ENCODE results near the gene KRTAP22-2. TPM values are rescaled to one million over a fixed set of nuclear protein-coding genes. Genes with fewer than 3 reads are reported as not detected.

The KRTAP22-2 gene
- total RNA-seq, result not detected

GRCh38 chr21:30590297-30590696 lies at the start of gene KRTAP22-2:
TSS of gene KRTAP22-2 (minus strand) at chr21:30590397.
- ATAC-seq (no peak), DNase-seq (ENCODE audit: low spot score) (no peak)

GRCh38 chr21:30638686-30639085 lies 48.5 kb upstream of the KRTAP22-2 start:
- no peak for DNase-seq (ENCODE audit: low spot score)
- no peak for ATAC-seq

- no peak for DNase-seq (ENCODE audit: low spot score)
- no peak for ATAC-seq
Observed at GRCh38 chr21:30634906-30635305, 44.7 kb upstream of the KRTAP22-2 start, which contains the start of gene KRTAP20-2. TSS of gene KRTAP20-2 (plus strand) at chr21:30635206. CDS start at chr21:30635264, 58 bp downstream.

- ATAC-seq (no peak), DNase-seq (ENCODE audit: low spot score) (no peak)
Observed at GRCh38 chr21:30629200-30629599, 39.0 kb upstream of the KRTAP22-2 start.

GRCh38 chr21:30628109-30628508 lies 37.9 kb upstream of the KRTAP22-2 start:
- DNase-seq (ENCODE audit: low spot score) (no peak), ATAC-seq (no peak)

GRCh38 chr21:30625449-30626165 lies 35.4 kb upstream of the KRTAP22-2 start:
- ATAC-seq (no peak), DNase-seq (ENCODE audit: low spot score) (no peak)

- no peak for ATAC-seq
- no peak for DNase-seq (ENCODE audit: low spot score)
Observed at GRCh38 chr21:30623362-30623761, 33.2 kb upstream of the KRTAP22-2 start.

- ATAC-seq (no peak), DNase-seq (ENCODE audit: low spot score) (no peak)
Observed at GRCh38 chr21:30620522-30620921, 30.3 kb upstream of the KRTAP22-2 start, which contains the start of gene KRTAP20-4. TSS of gene KRTAP20-4 (plus strand) at chr21:30620627.

- no peak for DNase-seq (ENCODE audit: low spot score)
- no peak for ATAC-seq
Observed at GRCh38 chr21:30620080-30620479, 29.9 kb upstream of the KRTAP22-2 start.

- ATAC-seq (no peak), DNase-seq (ENCODE audit: low spot score) (no peak)
Observed at GRCh38 chr21:30616125-30616524, 25.9 kb upstream of the KRTAP22-2 start, which contains the start of gene KRTAP20-1. TSS of gene KRTAP20-1 (plus strand) at chr21:30616425. CDS start at chr21:30616455, 30 bp downstream.

- DNase-seq (ENCODE audit: low spot score), result no peak
- no peak for ATAC-seq
Observed at GRCh38 chr21:30615199-30615598, 25.0 kb upstream of the KRTAP22-2 start.

- no peak for DNase-seq (ENCODE audit: low spot score)
- no peak for ATAC-seq
Observed at GRCh38 chr21:30613836-30614235, 23.6 kb upstream of the KRTAP22-2 start, which contains the start of gene KRTAP6-1. TSS of gene KRTAP6-1 (minus strand) at chr21:30613930. CDS start at chr21:30613904, 26 bp downstream.

- ATAC-seq (no peak), DNase-seq (ENCODE audit: low spot score) (no peak)
Observed at GRCh38 chr21:30612132-30612531, 21.9 kb upstream of the KRTAP22-2 start.

- DNase-seq (ENCODE audit: low spot score), result no peak
Observed at GRCh38 chr21:30605968-30606367, 15.8 kb upstream of the KRTAP22-2 start.

GRCh38 chr21:30600787-30601186 lies 10.6 kb upstream of the KRTAP22-2 start, which contains the start of gene KRTAP22-1:
TSS of gene KRTAP22-1 (plus strand) at chr21:30601087.
- no peak for ATAC-seq
- DNase-seq (ENCODE audit: low spot score), result no peak

More at GRCh38 chr21:30605968-30606367, 15.8 kb upstream of the KRTAP22-2 start:
- no peak for ATAC-seq

GRCh38 chr21:30598802-30599201 lies 8.6 kb upstream of the KRTAP22-2 start, which contains the start of gene KRTAP6-2:
TSS of gene KRTAP6-2 (minus strand) at chr21:30598902. CDS start at chr21:30598874, 28 bp downstream.
- ATAC-seq (no peak), DNase-seq (ENCODE audit: low spot score) (no peak)

- ATAC-seq, result no peak
- DNase-seq (ENCODE audit: low spot score), result no peak
Observed at GRCh38 chr21:30592140-30592539, 1.9 kb upstream of the KRTAP22-2 start, which contains the start of gene KRTAP6-3. TSS of gene KRTAP6-3 (plus strand) at chr21:30592440. CDS start at chr21:30592446, 6 bp downstream.

- DNase-seq (ENCODE audit: low spot score) (no peak), ATAC-seq (no peak)
Observed at GRCh38 chr21:30582870-30583269, 7.3 kb downstream of the KRTAP22-2 start.

- DNase-seq (ENCODE audit: low spot score), result no peak
- no peak for ATAC-seq
Observed at GRCh38 chr21:30580132-30580531, 10.1 kb downstream of the KRTAP22-2 start.

GRCh38 chr21:30579346-30579745 lies 10.9 kb downstream of the KRTAP22-2 start:
- DNase-seq (ENCODE audit: low spot score) (no peak), ATAC-seq (no peak)

GRCh38 chr21:30577766-30578165 lies 12.4 kb downstream of the KRTAP22-2 start:
- no peak for ATAC-seq
- no peak for DNase-seq (ENCODE audit: low spot score)

GRCh38 chr21:30567617-30568016 lies 22.6 kb downstream of the KRTAP22-2 start:
- DNase-seq (ENCODE audit: low spot score) (no peak), ATAC-seq (no peak)

Measured in left lobe of liver (tissue), 2 donors.